Measurements from ENCODE around the gene PLLP. TPM values are rescaled to one million over a fixed set of nuclear protein-coding genes. Genes with fewer than 3 reads are reported as not detected.

The PLLP gene
- total RNA-seq, 1 donor from 2014 or later: 1.9 TPM

DNA sequence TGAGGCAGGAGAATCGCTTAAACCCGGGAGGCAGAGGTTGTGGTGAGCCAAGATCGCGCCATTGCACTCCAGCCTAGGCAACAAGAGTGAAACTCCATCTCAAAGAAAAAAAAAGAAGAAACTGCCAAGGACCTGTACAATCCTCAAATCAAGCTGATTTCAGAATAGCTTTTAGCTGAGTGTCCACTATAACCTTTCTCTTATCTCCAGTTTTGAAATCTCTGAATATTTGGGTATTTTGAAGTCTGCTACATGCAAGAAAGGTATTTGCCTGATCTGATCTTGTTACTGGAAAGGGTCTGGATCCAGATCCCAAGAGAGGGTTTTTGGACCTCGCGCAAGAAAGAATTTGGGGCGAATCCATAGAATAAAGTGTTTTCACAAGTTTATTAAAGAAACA, 58.5 kb downstream of the PLLP start:
- DNase-seq: no peak

DNA sequence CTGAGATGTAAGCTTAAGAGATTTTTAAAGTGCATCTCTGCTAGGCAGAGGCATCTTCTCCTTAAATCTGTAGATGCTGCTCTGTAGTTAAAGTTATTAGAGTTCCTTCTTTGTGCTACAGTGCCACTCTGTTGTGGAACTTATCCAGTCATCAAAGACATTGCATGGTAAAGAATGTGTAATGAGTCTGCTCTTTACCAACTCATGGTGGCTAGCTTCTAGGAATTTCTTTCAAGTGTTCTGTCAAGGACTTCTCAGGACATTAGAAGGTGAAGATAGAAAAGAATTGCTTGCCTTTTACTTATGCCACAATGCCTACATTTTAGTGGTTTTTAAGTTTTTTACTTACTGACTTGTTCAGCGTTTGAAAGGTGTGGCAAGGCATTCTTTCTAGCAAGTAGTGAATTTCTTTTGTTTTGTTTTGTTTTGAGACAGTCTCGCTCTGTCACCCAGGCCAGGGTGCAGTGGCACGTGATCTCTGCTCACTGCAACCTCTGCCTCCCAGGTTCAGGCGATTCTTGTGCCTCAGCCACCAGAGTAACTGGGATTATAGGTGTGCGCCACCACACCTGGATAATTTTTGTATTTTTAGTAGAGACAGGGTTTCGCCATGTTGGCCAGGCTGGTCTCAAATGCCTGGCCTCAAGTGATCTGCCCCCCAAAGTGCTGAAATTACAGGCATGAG, 59.7 kb downstream of the PLLP start:
- no peak for DNase-seq

DNA sequence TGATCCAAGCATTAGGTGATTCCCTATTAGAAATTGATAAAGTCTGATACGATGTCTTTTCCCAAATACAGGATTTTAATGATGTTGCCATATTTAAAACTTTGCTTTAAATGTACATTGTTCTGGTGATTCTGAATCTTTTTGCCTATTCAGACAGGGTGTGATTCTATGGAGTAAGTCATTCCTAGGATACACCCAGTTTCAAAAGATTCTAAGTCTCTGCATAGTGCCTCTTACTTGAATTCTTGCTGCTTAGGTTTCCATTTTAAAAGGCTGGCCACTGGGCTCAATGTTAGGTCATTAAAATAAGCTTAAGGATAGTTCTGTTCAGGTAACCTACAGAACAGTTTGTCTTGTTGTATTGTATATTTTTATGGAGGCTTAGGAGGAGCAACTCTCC, 61.4 kb downstream of the PLLP start:
- DNase-seq: no peak

DNA sequence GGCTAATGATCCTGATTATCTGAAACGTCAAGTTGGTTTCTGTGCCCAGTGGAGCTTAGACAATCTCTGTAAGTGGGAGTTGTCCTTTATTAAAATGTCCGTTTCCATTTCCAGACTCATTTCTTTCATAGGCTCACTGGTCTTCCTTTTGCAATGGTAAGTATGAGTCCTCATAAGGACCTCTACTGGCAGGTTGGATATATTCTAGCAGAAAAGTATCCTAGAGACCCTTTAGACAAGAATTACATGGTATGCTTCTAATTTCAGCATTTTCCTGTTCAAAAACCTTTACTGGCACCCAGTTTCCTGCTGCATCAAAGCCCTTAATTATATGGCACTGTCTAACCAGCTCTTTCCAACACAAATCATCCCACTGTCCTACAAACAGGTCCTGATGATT, 67.5 kb downstream of the PLLP start:
- no peak for DNase-seq

DNA sequence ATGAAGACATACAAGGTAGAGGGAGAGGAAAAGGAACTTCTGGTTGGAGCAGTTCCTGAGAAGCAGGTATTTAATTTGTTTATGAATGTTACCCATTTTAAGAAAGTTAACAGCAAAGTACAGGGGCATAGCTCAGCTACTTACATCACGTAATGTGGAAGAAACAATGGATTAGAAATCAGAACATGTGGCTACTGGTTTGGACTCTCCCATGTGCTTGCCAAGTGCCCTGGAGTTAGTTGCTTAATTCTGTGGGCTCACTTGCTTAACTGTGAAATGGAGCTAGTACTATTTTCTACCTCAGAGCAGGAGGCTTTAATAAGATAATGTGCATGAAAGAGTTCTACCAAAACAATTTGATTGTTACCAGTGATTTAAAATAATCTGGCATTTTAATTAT, 71.0 kb downstream of the PLLP start:
- DNase-seq: no peak

DNA sequence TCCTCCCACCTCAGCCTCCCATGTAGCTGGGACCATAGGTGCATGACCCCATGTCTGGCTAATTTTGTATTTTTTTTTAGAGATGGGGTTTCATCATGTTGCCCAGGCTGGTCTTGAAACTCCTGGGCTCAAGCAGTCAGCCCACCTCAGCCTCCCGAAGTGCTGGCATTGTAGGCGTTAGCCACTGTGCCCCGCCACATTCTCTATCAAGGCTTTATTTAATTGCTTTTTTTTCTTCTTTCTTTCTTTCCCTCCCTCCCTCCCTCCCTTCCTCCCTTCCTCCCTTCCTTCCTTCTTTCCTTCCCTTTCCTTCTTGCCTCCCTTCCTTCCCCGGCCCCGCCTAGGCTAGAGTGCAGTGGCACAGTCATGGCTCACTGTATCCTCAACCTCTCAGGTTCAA, 74.7 kb downstream of the PLLP start:
- no peak for DNase-seq

DNA sequence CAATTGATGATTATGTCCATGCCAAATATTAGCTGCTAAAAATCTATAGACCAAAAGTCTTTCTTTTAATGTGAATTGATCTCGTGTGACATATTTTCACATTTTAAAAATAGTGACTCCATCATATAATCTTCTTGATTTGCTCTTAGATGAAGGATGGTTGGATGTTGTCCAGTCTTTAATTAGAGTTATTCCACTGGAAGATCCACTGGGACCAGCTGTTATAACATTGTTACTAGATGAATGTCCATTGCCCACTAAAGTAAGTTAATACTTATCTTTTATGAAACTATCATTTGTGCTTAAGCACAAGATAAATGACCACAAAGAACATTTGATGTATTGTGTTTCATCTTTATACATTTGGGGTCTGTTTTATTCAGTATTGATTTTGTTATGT, 75.5 kb downstream of the PLLP start:
- no peak for DNase-seq

Small RNAs within 50 kb of the gene (small RNA-seq; reads per million reads assigned to genes)
- gene AC108081.1 (ENCODE audit: low replicate concordance): not detected

Other genes starting within 250 kb of the PLLP start
- 23.3 TPM for gene CPNE2, start 192.1 kb downstream of the PLLP start, total RNA-seq
- gene PSME3IP1, start 98.6 kb downstream of the PLLP start, total RNA-seq: 55.0 TPM
- gene RSPRY1, start 98.3 kb downstream of the PLLP start, total RNA-seq: 49.9 TPM
- gene ARL2BP, start 39.4 kb downstream of the PLLP start, total RNA-seq: 49.3 TPM
- not detected for gene CCL22, start 74.1 kb upstream of the PLLP start, total RNA-seq
- 4.2 TPM for gene CX3CL1, start 87.8 kb upstream of the PLLP start, total RNA-seq
- not detected for gene CCL17, start 120.1 kb upstream of the PLLP start, total RNA-seq
- 50.5 TPM for gene CIAPIN1, start 162.7 kb upstream of the PLLP start, total RNA-seq
- 81.8 TPM for gene COQ9, start 162.8 kb upstream of the PLLP start, total RNA-seq
- 58.2 TPM for gene POLR2C, start 178.0 kb upstream of the PLLP start, total RNA-seq
- 17.6 TPM for gene DOK4, start 201.8 kb upstream of the PLLP start, total RNA-seq